ENCODE data around the gene JCAD. TPM values are rescaled to one million over a fixed set of nuclear protein-coding genes. Genes with fewer than 3 reads are reported as not detected.

Gene JCAD
- total RNA-seq, 1 experiment from 2014 or later = 10.0 TPM

GRCh38 chr10:29998142-29998808 lies 61.1 kb downstream of the JCAD start:
- H3K4me1 Mint-ChIP-seq (ENCODE audit: low read depth, unreplicated experiment) = peaks cover 48% of the 10 kb centered on the region
- peak; percentile 87 to 90 for DNase-seq
- Histone ChIP-seq H3K27me3 (replicated peaks; ENCODE audit: control insufficient read depth, insufficient read depth, low read length) (no peaks in the 10 kb centered on the region), H3K9me3 (no peaks in the 10 kb centered on the region), H3K4me3 (ENCODE audit: low read depth, low read length) (no peak overlapping the region), H3K4me1 (peaks cover 40% of the 10 kb centered on the region), H3K36me3 (ENCODE audit: control insufficient read depth, insufficient read depth, low read length) (no peaks in the 10 kb centered on the region)
- no peaks in the 10 kb centered on the region for H3K36me3 Mint-ChIP-seq (ENCODE audit: insufficient read depth, unreplicated experiment)
- H3K27me3 Mint-ChIP-seq (ENCODE audit: insufficient read depth, unreplicated experiment) = no peaks in the 10 kb centered on the region
- BruUV-seq (replicated peaks) = no TSS peak
- H3K27ac Mint-ChIP-seq (ENCODE audit: unreplicated experiment) = no peak overlapping the region
- no peak overlapping the region for H3K4me3 Mint-ChIP-seq (ENCODE audit: unreplicated experiment)
- no peaks in the 10 kb centered on the region for H3K9me3 Mint-ChIP-seq (ENCODE audit: unreplicated experiment)
- CTCF ChIA-PET = interaction anchor here (0.6 to 2.1 kb wide), 27 partner anchors 9 to 593 kb away, joined by 3 to 31 read pairs (median 3); no protein-coding TSS in a partner anchor
- POLR2A ChIA-PET = interaction anchor here (0.6 kb wide), 1 partner anchor 428 kb away, joined by 3 read pairs; no protein-coding TSS in a partner anchor
- peak; percentile 100 for TF ChIP-seq CTCF (IDR thresholded peaks at IDR 0.05; ENCODE audit: insufficient read depth in 1 of 2, low read depth in 1 of 2, low read length in 1 of 2, severe bottlenecking in 1 of 2, unreplicated experiment in 1 of 2)
- intact Hi-C loops (cut with micrococcal nuclease; ENCODE audit: unreplicated experiment) = loop anchor here (1.0 to 10.0 kb wide), 5 partner anchors 162 to 362 kb away; no protein-coding TSS in a partner anchor

- no peaks in the 10 kb centered on the region for H3K27me3 ChIP-seq (replicated peaks; ENCODE audit: control insufficient read depth, insufficient read depth, low read length)
- BruUV-seq (replicated peaks) = no TSS peak
- H3K9me3 Mint-ChIP-seq (ENCODE audit: unreplicated experiment) = no peaks in the 10 kb centered on the region
- H3K4me3 ChIP-seq (ENCODE audit: low read depth, low read length) = no peak overlapping the region
- no peak overlapping the region for H3K27ac Mint-ChIP-seq (ENCODE audit: unreplicated experiment)
- H3K4me1 ChIP-seq = peaks cover 10% of the 10 kb centered on the region
- intact Hi-C loops (cut with micrococcal nuclease; ENCODE audit: unreplicated experiment) = loop anchor here (10.0 kb wide), 1 partner anchor 190 kb away; no protein-coding TSS in a partner anchor
- H3K9me3 ChIP-seq = no peaks in the 10 kb centered on the region
- H3K36me3 ChIP-seq (ENCODE audit: control insufficient read depth, insufficient read depth, low read length) = no peaks in the 10 kb centered on the region
- no peaks in the 10 kb centered on the region for H3K36me3 Mint-ChIP-seq (ENCODE audit: insufficient read depth, unreplicated experiment)
- no peak overlapping the region for H3K4me3 Mint-ChIP-seq (ENCODE audit: unreplicated experiment)
- ChIA-PET CTCF (no interaction called here), POLR2A (no interaction called here)
- no peak for TF ChIP-seq CTCF (IDR thresholded peaks at IDR 0.05; ENCODE audit: insufficient read depth in 1 of 2, low read depth in 1 of 2, low read length in 1 of 2, severe bottlenecking in 1 of 2, unreplicated experiment in 1 of 2)
- DNase-seq = no peak
- H3K4me1 Mint-ChIP-seq (ENCODE audit: low read depth, unreplicated experiment) = peaks cover 15% of the 10 kb centered on the region
- H3K27me3 Mint-ChIP-seq (ENCODE audit: insufficient read depth, unreplicated experiment) = no peaks in the 10 kb centered on the region
Measured at GRCh38 chr10:29994811-29995210, 64.6 kb downstream of the JCAD start.

DNA sequence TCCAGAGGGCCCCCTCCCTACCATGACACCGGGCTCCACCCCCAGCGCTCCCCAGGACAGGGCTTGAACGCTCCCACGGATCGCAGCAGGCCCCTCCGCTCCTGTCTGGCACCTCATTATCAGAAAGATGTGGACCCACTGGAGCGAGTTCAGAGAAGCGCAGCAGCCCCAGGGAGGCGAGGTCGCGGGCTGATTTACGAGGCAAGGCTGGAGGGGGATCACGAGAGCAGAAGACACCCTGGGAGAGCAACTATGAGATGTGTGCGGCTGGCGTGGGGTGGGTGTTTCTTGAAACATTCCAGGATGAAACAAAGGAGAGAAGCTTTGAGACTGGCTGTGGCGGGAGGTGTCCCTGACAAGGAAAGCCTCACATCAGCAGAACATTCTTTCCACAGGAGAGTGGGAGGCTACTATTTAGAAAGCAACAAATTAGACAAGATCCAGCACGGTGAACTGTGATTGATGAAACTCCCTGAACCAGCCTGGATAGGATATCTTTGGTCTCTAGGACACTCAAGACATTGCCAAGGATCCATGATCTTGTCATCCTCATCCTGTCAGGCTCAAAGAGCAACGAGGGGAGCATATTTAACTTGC lies 66.0 kb downstream of the JCAD start:
- Histone ChIP-seq H3K27me3 (replicated peaks; ENCODE audit: control insufficient read depth, insufficient read depth, low read length) (no peaks in the 10 kb centered on the region), H3K4me1 (peaks cover 7% of the 10 kb centered on the region; the same call in 1 of the 2 replicates), H3K9me3 (no peaks in the 10 kb centered on the region), H3K36me3 (ENCODE audit: control insufficient read depth, insufficient read depth, low read length) (no peaks in the 10 kb centered on the region), H3K4me3 (ENCODE audit: low read depth, low read length) (no peak overlapping the region)
- ChIA-PET POLR2A (no interaction called here), CTCF (no interaction called here)
- H3K36me3 Mint-ChIP-seq (ENCODE audit: insufficient read depth, unreplicated experiment) = no peaks in the 10 kb centered on the region
- no peak overlapping the region for H3K4me3 Mint-ChIP-seq (ENCODE audit: unreplicated experiment)
- BruUV-seq (replicated peaks) = no TSS peak
- H3K4me1 Mint-ChIP-seq (ENCODE audit: low read depth, unreplicated experiment) = peaks cover 7% of the 10 kb centered on the region
- no peaks in the 10 kb centered on the region for H3K9me3 Mint-ChIP-seq (ENCODE audit: unreplicated experiment)
- no peaks in the 10 kb centered on the region for H3K27me3 Mint-ChIP-seq (ENCODE audit: insufficient read depth, unreplicated experiment)
- DNase-seq = no peak
- no peak for TF ChIP-seq CTCF (IDR thresholded peaks at IDR 0.05; ENCODE audit: insufficient read depth in 1 of 2, low read depth in 1 of 2, low read length in 1 of 2, severe bottlenecking in 1 of 2, unreplicated experiment in 1 of 2)
- intact Hi-C loops (cut with micrococcal nuclease; ENCODE audit: unreplicated experiment) = loop anchor here (10.0 kb wide), 1 partner anchor 191 kb away; no protein-coding TSS in a partner anchor
- no peak overlapping the region for H3K27ac Mint-ChIP-seq (ENCODE audit: unreplicated experiment)
